NOMO-1 (cell line): ENCODE data around the gene MEGF9.

Experiments
- DNase-seq, 2 experiments: peaks; one replicate each; lab custom pipeline; 2025; ENCODE audit not compliant: unreplicated experiment in 2 of 2; lab: John Stamatoyannopoulos, UW

MEGF9 gene

DNA sequence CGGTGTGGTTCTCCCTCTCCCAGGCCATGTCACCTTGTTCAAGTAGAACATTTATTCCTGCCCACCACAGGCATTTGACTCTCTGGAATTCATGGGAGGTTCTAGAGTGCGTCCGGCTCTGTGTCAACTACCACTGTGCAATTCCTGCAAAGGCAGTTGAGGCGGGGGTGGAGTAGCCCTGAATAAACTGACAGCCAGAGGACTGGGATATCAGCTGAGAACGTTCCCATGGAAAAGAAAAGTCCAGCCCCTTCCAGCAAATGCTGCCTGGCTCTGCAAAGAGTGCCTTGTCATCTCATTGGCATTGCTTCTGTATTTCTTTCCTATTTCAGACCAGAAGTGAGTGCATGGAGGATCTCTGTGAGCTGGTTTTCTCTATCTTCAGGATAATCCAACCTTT lies 18.9 kb upstream of the MEGF9 start:
- no peak for DNase-seq

DNA sequence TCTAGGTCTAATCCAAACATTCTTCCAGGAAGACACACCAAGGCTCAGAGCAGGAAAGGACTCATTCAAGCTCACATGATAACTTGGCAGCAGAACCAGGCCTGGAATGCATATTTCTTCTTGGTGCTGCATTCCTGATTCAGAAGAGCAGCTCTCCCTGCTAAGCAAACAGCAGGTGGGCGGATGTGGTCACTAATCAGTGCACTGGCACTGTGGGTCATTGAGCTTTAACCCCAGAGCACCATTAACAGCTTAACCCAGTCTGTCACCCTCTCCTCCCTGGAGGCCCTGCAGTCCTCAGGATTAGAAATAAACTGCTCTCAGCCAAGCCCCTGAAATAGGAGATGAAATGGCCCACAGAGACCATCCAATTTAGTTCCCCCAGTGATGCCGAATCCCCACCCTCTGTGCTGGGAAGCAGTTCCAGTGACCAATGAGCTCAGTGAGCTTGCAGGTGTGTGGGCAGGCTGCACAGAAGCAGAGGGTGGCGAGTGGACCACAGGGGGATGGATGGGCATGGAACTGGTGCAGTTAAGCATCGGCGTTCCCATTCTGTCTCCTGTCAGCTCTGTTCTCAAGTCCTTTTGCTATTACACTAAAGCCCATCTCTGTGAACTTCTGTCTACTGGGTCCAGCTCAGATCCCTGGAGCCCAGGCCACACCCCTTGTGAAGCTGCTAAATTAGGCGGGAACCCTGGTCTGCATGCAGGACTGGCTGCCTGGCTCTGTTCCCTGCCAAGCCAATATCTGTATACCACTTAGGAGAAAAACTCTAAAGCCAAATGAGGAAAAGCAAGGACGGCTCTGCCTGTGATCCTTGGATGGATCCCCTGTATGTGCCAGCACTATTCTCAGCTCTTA lies 16.6 kb upstream of the MEGF9 start:
- DNase-seq = no peak

- DNase-seq = peak; percentile 69 to 76
Measured at GRCh38 chr9:120729791-120730241, 15.5 kb upstream of the MEGF9 start.

GRCh38 chr9:120726484-120726883 lies 12.2 kb upstream of the MEGF9 start:
- no peak for DNase-seq

GRCh38 chr9:120725907-120726306 lies 11.6 kb upstream of the MEGF9 start:
- DNase-seq = no peak

DNA sequence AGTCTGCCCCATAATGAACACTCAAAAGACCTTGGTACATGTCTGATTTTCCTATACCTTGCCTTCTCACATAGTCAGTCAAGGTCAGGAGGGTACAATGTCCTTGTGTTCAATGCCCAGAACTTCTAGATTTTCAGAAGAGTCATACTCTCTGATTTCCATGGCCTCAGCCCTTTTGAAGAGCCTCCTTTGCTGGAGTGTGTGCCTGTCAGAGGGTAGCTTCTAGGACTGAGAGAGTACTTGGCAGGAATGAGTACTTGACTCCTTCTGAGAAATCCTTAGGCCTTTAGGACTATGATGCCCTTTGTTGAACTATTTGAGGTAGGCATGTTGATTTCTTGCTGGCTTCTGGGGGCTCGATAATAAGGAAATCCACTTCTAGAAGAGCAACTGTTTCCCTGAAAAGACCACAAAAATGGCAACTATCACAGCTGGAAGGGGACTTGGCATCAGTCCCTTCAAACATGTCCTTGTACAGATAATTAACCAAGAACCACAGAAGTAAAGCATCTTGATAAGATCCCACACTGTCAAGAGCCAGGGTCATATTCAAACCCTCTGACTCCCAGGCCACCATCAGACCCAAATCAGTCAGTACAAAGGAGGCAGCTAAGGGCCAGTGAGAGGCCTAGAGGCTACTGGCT lies 10.6 kb upstream of the MEGF9 start:
- DNase-seq = no peak

DNA sequence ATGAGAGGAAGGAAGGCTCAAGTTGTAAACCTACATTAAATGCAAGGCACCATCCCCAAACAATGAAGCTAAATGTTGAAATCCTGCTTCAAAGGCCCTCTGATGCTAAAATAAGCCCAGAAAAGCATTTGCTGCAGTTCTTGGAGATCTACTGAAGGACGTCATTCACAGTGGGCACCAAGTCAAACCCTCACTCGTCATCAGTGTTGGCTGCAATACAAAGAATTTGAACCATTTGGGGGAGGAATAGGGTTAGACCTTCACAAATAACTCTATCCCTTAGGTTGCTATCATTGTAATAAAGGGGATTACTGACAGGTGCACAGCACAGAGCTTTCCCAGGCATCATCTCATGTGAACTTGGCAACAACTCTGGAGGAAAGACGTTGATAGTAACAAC lies 9.3 kb upstream of the MEGF9 start:
- no peak for DNase-seq

DNA sequence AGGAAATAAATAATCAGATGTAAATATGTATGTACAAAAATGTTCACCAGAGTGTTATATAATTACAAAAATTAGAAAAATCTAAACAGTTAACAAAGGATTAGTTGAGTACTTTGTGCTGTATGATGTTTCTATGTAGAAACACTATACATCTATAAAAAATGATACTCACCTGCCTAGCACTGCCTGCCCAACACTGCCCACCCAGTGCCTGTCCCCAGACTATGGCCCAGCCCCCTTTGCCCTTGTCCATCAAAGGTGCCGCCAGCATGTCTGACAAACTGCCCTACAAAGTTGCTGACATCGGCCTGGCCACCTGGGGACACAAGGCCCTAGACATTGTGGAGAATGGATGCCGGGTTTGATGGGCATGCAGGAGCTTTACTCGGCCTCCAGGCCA lies 6.1 kb upstream of the MEGF9 start:
- DNase-seq = no peak

- DNase-seq = no peak
Measured at GRCh38 chr9:120718316-120718715, 4.0 kb upstream of the MEGF9 start.

DNA sequence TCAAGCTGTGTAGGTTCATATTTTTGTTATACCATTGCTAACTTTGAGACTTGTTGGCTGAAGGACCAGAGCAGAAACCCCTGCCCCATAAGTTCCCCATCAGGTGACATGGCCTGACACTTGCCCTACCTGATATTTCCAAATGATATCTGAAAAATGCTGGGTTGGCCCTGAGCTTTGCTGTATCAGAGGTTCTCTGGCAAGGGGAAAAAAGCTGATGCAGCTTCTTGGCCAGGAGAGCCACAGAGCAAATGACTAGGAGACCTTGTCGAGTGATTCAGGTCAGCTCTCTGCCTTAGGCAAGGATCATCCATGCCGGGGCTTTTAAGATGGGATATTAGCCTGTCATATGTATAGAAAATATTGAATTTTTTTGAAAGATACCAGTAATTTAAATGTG lies 2.9 kb upstream of the MEGF9 start:
- no peak for DNase-seq

DNA sequence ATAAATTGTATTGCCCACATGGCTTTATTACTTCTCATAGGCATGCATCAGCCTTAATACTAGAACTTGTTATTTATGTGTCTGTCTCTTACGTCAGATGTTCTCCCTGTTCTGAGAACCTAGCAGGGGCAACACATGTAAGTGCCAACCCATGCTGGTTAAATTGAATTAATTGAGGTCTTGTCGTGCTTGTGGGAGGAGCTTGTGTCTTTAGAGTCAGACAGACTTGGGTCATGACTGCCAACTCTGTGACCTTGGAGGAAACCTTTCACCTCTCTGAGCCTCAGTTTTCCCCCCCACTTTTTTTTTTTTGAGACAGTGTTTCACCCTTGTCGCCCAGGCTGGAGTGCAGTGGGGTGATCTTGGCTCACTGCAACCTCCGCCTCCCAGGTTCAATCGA lies 2.2 kb upstream of the MEGF9 start:
- DNase-seq = no peak

GRCh38 chr9:120715389-120715924 lies 1.2 kb upstream of the MEGF9 start:
- no peak for DNase-seq

DNA sequence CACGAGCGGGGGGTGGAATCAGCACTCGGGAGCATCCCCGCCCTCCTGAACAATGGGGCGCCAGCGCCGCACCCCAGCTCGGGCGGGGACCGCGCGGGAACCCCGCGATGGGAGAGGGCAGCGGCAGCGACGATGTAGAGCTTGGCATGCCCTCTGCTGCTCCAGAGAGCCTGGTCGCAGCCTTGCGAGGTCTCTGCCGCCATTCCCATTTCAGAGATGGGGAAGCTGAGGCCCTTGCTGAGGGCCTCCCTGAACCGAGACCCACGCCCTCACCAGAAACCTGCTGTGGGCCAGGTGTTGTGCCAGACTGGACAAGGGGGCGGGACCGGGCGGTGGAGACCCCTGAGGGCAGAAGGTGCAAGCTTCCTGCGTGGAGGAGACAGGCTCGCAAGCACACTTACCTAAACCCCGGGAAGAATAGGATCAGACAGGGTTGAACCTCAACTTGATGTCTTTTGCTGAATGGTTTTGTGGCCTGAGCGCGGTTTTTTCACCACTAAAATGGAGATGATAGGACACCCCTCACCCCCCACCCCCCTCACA lies 647 bp upstream of the MEGF9 start:
- DNase-seq = no peak

DNA sequence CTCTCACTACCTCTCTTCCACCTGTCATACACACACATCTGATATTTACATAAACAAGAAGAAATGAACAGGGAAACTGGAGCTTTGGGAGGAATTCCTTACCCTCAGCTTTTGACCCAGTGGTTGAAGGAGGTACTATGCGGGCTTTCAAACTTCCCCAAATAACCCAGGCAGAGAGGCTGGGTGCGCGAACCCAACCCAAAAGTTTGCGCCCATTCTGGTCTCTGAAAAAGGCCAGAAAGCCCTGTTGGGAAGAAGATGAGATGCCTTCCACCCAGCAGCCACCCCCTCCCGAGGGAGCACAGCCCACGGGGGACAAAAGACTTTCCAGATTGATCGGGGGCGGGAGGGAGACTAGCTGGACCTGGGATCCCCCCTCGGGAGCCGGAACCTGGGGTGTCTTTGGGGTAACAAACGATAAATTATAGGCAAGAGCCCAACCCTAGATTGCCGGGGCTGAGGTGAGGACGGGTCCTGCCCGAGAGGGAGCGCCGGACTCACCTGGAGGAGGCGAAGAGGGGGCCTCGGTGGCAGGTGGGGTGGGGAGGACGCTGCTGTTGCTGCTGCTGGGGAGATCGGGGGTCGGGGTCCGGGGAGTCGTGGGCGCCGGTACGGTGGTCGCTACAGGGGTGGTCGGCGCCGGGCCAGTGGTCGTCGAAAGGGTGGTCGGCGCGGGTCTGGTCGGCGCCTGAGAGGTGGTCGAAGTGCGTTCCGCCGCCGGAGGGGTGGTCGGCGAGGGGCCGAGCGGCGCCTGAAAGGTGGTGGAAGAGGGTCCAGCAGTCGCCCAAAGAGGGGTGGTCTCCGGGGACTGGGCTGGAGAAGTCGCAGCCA lies 798 bp downstream of the MEGF9 start:
- DNase-seq = peak; percentile 29 to 50

GRCh38 chr9:120712539-120713031 lies 1.7 kb downstream of the MEGF9 start:
- DNase-seq = no peak

GRCh38 chr9:120711841-120712538 lies 2.3 kb downstream of the MEGF9 start:
- peak in 1 of 2 experiments; percentile 29 for DNase-seq

DNA sequence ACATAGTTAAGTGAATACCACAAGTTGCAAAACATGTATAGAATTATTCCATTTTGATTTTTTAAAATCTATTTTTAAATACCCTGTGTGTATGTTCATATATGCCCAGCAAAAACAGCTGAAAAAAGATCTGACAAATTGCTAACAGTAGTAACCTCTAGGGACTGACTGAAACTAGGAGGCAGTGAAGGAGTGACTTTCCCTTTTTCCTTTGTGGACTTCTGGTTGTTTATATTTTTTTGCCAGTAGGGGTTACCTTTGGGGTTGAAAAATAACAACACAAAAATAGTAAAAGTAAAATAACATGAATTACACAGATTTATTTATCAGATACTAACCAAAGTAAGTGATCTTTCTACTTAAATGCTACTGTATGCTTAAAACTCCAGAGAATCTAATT lies 2.9 kb downstream of the MEGF9 start:
- no peak for DNase-seq

DNA sequence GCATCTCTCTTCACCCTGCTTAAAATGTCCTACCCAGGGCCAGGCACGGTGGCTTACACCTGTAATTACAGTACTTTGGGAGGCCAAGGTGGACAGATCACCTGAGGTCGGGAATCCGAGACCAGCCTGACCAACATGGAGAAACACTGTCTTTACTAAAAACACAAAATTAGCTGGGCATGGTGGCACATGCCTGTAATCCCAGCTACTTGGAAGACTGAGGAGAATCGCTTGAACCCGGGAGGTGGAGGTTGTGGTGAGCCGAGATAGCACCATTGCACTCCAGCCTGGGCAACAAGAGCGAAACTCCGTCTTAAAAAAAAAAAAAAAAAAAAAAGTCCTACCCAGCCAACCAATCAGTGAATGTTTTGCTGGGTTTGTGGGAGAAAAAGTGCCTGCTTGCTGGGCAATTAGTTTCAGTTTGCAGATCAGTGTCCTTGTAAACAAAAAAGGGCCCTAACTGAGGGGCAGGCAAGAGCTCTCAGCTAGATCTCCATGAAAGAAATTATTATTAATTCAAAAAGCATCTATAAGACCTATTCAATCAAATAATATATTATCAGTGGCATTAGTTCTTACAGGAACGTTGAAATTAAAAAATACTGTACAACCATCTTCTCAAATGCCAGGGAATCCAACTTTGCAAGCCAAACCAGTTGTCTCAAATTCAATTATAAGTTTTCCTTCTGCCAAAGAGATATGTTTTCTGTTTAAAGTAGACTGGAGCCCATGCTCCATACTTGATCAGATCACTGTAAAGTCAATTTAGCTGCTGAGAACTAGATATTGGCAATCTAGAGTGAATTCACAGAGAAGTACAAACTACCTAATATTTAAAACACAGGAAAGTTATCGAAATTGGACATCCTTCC lies 3.9 kb downstream of the MEGF9 start:
- DNase-seq = peak; percentile 38 to 57
